Mesothelial cell of epicardium (in vitro differentiated cells): ENCODE data around the gene TNFRSF13B. TPM values are rescaled to one million over a fixed set of nuclear protein-coding genes. Genes with fewer than 3 reads are reported as not detected.
"Not testable (repeated sequence)": the region's sequence is repeated elsewhere in the genome, so short reads cannot be mapped to it uniquely, and the experiment has no call there.

Experiments
- DNase-seq, 2 experiments: peaks; one replicate each; pipeline ENCODE4 v3.0.0; 2021; ENCODE audit warnings: low spot score in 2 of 2; ENCODE audit not compliant: unreplicated experiment in 2 of 2
- H3K27ac Mint-ChIP-seq: 2 replicates; pipeline ENCODE4 v1.8.0; 2021; ENCODE audit warnings: mixed read lengths
- H3K27me3 Mint-ChIP-seq: 2 replicates; pipeline ENCODE4 v1.8.0; 2021; ENCODE audit warnings: low read depth, mixed read lengths
- H3K36me3 Mint-ChIP-seq: 2 replicates; pipeline ENCODE4 v1.8.0; 2021; ENCODE audit warnings: mixed read lengths
- H3K4me1 Mint-ChIP-seq: 2 replicates; pipeline ENCODE4 v1.8.0; 2021; ENCODE audit warnings: mixed read lengths
- H3K4me3 Mint-ChIP-seq: 2 replicates; pipeline ENCODE4 v1.8.0; 2021; ENCODE audit warnings: mild to moderate bottlenecking, moderate library complexity, mixed read lengths
- H3K9me3 Mint-ChIP-seq: 2 replicates; pipeline ENCODE4 v1.8.0; 2021; ENCODE audit warnings: mixed read lengths
- total RNA-seq: library from RNA; stranded (reverse); gene quantifications from 3 replicates; pipeline ENCODE4 v1.2.1, GENCODE V29; 2021
- TF ChIP-seq, protein P1 (sequence below): fragments of 200-600 bp; sonication (generic); IDR thresholded peaks from one replicate; pipeline ENCODE4 v1.5.0; 2021; ENCODE audit warnings: antibody characterized with exemption; ENCODE audit not compliant: unreplicated experiment

Gene TNFRSF13B
- total RNA-seq, 1 donor from 2014 or later = not detected

DNA sequence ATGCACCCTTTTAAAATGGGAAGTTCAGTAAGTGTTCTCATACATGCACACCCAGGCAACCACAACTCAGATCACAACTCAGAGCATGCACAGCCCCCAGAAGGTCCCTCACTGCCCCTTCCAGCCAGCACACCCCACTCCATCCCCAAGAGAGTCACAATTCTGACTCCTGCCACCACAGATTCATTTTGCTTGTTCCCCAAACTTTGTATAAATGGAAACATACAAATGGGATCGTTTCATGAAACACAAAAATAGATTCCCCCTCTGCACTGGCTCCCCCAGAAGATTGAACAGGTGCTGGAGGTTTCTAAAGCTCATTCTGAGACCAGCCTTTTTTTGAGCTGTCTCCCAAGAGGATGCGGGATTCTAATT, 3.3 kb upstream of the TNFRSF13B start:
- Mint-ChIP-seq H3K27me3 (no peaks in the 10 kb centered on the region), H3K27ac (no peak overlapping the region), H3K36me3 (no peaks in the 10 kb centered on the region), H3K4me1 (peaks cover 11% of the 10 kb centered on the region), H3K4me3 (no peak overlapping the region), H3K9me3 (peaks cover 7% of the 10 kb centered on the region)
- TF ChIP-seq, protein P1, sequence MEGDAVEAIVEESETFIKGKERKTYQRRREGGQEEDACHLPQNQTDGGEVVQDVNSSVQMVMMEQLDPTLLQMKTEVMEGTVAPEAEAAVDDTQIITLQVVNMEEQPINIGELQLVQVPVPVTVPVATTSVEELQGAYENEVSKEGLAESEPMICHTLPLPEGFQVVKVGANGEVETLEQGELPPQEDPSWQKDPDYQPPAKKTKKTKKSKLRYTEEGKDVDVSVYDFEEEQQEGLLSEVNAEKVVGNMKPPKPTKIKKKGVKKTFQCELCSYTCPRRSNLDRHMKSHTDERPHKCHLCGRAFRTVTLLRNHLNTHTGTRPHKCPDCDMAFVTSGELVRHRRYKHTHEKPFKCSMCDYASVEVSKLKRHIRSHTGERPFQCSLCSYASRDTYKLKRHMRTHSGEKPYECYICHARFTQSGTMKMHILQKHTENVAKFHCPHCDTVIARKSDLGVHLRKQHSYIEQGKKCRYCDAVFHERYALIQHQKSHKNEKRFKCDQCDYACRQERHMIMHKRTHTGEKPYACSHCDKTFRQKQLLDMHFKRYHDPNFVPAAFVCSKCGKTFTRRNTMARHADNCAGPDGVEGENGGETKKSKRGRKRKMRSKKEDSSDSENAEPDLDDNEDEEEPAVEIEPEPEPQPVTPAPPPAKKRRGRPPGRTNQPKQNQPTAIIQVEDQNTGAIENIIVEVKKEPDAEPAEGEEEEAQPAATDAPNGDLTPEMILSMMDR = no peak
- DNase-seq = no peak

DNA sequence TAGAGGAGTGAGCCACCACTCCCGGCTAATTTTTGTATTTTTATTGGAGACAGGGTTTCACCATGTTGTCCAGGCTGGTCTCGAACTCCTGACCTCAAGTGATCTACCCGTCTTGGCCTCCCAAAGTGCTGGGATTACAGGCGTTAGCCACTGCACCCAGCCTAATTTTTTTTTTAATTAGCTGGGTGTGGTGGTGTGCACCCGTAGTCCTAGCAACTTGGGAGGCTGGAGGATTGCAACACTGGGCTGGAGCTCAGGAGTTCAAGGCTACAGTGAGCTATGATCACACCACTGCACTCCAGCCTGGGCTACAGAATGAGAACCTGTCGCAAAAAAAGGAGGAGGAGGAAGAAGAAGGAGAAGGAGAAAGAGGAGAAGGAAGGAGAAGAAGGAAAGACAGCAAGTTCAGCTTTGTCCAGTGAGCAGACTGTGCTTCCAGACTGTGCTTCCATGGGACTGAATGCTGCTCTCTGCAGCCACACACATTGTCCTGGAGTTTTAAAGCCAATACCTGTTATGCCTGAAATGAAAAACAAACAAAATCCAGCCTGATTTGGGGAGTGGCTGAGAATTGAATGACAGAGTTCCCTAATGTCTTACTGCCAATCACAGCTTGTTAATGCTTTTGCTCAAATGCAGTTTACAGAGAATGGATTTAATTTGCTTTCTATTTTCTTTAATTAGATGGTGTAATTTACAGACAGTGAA, 2.8 kb upstream of the TNFRSF13B start:
- H3K4me3 Mint-ChIP-seq = no peak overlapping the region
- H3K27me3 Mint-ChIP-seq = no peaks in the 10 kb centered on the region
- no peak for DNase-seq
- H3K27ac Mint-ChIP-seq = no peak overlapping the region
- no peaks in the 10 kb centered on the region for H3K36me3 Mint-ChIP-seq
- peaks cover 7% of the 10 kb centered on the region for H3K9me3 Mint-ChIP-seq
- H3K4me1 Mint-ChIP-seq = peaks cover 11% of the 10 kb centered on the region
- TF ChIP-seq, protein P1 = no peak

DNA sequence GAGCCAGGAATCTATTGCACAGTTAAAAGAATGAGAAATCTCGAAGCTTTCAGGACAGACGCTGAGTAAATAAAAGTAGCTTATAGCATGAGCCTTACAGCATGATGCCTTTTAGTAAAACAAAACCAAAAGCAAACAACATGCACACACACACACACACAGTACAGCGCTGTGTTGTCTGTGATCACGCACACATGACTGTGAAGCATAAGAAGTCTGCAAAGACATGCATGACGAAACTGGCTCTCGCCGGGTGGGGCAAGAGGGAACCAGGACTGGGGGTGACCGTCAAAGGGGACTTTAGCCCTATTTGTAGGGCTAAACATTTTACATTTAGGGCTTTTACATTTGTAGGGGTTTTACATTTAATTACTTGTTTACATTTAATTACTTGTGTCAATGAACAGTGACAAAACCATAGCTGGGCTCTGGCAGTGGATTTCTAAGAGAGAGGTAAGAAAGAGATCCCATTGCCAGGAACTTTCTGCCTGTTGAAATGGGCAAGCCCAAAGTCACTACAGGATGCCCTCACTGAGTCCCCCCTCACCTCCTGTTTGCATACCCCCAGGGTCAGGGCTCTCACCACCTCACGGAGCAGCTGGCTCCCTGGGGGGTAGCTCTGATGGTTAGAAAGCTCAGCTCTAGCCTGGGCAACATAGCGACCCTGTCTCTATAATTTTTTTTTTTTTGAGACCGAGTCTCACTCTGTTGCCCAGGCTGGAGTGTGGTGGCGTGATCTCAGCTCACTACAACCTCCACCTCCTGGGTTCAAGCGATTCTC, 2.0 kb upstream of the TNFRSF13B start:
- H3K36me3 Mint-ChIP-seq = no peaks in the 10 kb centered on the region
- H3K4me3 Mint-ChIP-seq = no peak overlapping the region
- TF ChIP-seq, protein P1 = no peak
- peaks cover 11% of the 10 kb centered on the region for H3K4me1 Mint-ChIP-seq
- no peak overlapping the region for H3K27ac Mint-ChIP-seq
- no peak for DNase-seq
- H3K9me3 Mint-ChIP-seq = peaks cover 7% of the 10 kb centered on the region
- H3K27me3 Mint-ChIP-seq = peaks cover 3% of the 10 kb centered on the region

DNA sequence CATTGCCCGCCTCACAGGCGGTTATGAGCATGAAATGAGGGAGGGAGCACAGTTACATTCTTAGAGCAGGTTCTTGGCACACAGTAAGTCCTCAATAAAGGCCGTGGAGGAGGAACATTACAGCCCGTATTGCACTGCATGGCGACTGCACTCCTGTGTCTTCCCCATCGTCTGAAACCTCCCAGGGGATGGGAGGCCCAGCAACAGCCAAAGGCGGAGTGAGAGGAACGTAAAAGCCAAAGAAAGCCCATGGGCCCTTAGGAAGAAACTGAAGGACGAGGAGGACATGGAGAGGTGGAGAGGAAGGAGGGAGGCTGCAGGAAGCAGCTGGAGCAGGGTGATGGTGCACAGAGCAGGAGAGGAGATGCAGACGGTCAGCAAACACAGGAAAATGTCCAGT, 1.1 kb upstream of the TNFRSF13B start:
- H3K9me3 Mint-ChIP-seq, DNase-seq, H3K27ac Mint-ChIP-seq, H3K36me3 Mint-ChIP-seq, H3K27me3 Mint-ChIP-seq, H3K4me3 Mint-ChIP-seq, H3K4me1 Mint-ChIP-seq: not testable (repeated sequence)

DNA sequence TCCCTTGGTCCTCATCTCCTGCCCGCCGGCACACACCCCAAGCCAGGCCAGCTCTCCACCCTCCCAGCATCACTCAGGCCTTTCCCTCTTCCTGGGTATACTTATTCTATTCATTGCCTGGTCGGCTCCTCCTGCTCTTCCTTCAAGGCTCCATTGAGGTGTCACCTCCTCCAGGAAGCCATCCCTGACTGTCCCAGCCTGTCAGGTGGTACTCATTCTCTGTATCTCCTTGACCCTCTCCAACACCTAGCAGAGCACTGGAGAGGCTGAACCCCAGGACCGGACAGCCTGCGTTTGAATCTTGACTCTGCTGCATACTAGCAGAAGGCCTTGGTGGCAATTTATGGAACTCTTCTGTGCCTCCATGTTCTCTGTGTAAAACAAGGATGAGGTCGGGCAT, 428 bp upstream of the TNFRSF13B start:
- Mint-ChIP-seq H3K4me1 (peaks cover 1% of the 10 kb centered on the region), H3K27me3 (peaks cover 3% of the 10 kb centered on the region), H3K4me3 (no peak overlapping the region), H3K27ac (no peak overlapping the region), H3K36me3 (no peaks in the 10 kb centered on the region), H3K9me3 (peaks cover 6% of the 10 kb centered on the region)
- TF ChIP-seq, protein P1 = no peak
- DNase-seq = no peak
